ENCODE measurements around the gene SMPX.

The SMPX gene

GRCh38 chrX:21741869-21742701, 15.8 kb downstream of the SMPX start:
- Histone ChIP-seq H3K18ac (ENCODE audit: low read depth in 1 of 2, low read length in 2 of 2) (no peak overlapping the region), H2AK5ac (ENCODE audit: low read length, severe bottlenecking) (no peak overlapping the region), H4K91ac (ENCODE audit: low read length) (no peak overlapping the region), H3K14ac (ENCODE audit: low read length in 2 of 2) (no peak overlapping the region), H3K4me2 (ENCODE audit: low read length, poor library complexity, severe bottlenecking) (no peak overlapping the region), H3K9ac (ENCODE audit: low read length) (no peak overlapping the region), H3K9me3 (ENCODE audit: control insufficient read depth, low read length) (no peaks in the 10 kb centered on the region), H3K23ac (ENCODE audit: low read length in 2 of 2) (no peak overlapping the region), H4K8ac (ENCODE audit: low read length) (no peak overlapping the region), H2BK12ac (ENCODE audit: low read length in 2 of 2) (no peak overlapping the region), H3K79me1 (replicated peaks; ENCODE audit: low read length, poor library complexity, severe bottlenecking) (no peaks in the 10 kb centered on the region), H3K27ac (ENCODE audit: low read length, poor library complexity, severe bottlenecking) (no peak overlapping the region), H3K4ac (ENCODE audit: low read depth in 1 of 2, low read length in 2 of 2) (no peak overlapping the region), H2BK5ac (ENCODE audit: low read depth, low read length, poor library complexity, severe bottlenecking) (no peak overlapping the region), H3K36me3 (ENCODE audit: control insufficient read depth in 1 of 2, insufficient read depth in 2 of 2, low read depth in 1 of 2, low read length in 2 of 2) (no peaks in the 10 kb centered on the region), H3K27me3 (ENCODE audit: control insufficient read depth in 1 of 2, insufficient read depth in 1 of 2, low read length in 2 of 2) (peaks cover 0 to 7% of the 10 kb centered on the region in 2 experiments), H2BK120ac (ENCODE audit: low read depth, low read length) (no peak overlapping the region), H3K4me3 (ENCODE audit: insufficient read depth in 1 of 2, low read depth in 1 of 2, low read length in 2 of 2) (no peak overlapping the region), H3K4me1 (ENCODE audit: control insufficient read depth, insufficient read depth, low read depth, low read length) (peaks cover 3% of the 10 kb centered on the region), H2BK15ac (ENCODE audit: low read depth, poor library complexity, severe bottlenecking) (no peak overlapping the region), H2AFZ (ENCODE audit: low read depth, low read length) (no peak overlapping the region)
- WGBS: 91% methylated on average over 3 of the region's 6 CpGs
- no peak for DNase-seq

GRCh38 chrX:21741364-21741763, 16.6 kb downstream of the SMPX start:
- no peak overlapping the region for H2BK15ac ChIP-seq (ENCODE audit: low read depth, poor library complexity, severe bottlenecking)
- no peak for DNase-seq

GRCh38 chrX:21740329-21741274, 17.3 kb downstream of the SMPX start:
- no peak overlapping the region for H3K4me2 ChIP-seq (ENCODE audit: low read length, poor library complexity, severe bottlenecking)
- H2AK5ac ChIP-seq (ENCODE audit: low read length, severe bottlenecking): no peak overlapping the region
- H2AFZ ChIP-seq (ENCODE audit: low read depth, low read length): no peak overlapping the region
- H4K8ac ChIP-seq (ENCODE audit: low read length): no peak overlapping the region
- H3K36me3 ChIP-seq (ENCODE audit: control insufficient read depth in 1 of 2, insufficient read depth in 2 of 2, low read depth in 1 of 2, low read length in 2 of 2): no peaks in the 10 kb centered on the region
- no peak overlapping the region for H3K14ac ChIP-seq (ENCODE audit: low read length in 2 of 2)
- no peak overlapping the region for H3K23ac ChIP-seq (ENCODE audit: low read length in 2 of 2)
- peaks cover 3% of the 10 kb centered on the region for H3K4me1 ChIP-seq (ENCODE audit: control insufficient read depth, insufficient read depth, low read depth, low read length)
- no peak overlapping the region for H2BK120ac ChIP-seq (ENCODE audit: low read depth, low read length)
- no peak overlapping the region for H3K4me3 ChIP-seq (ENCODE audit: insufficient read depth in 1 of 2, low read depth in 1 of 2, low read length in 2 of 2)
- 93% methylated on average over 1 of the region's 1 CpG for WGBS
- H2BK15ac ChIP-seq (ENCODE audit: low read depth, poor library complexity, severe bottlenecking): no peak overlapping the region
- no peaks in the 10 kb centered on the region for H3K79me1 ChIP-seq (replicated peaks; ENCODE audit: low read length, poor library complexity, severe bottlenecking)
- no peak overlapping the region for H3K27ac ChIP-seq (ENCODE audit: low read length, poor library complexity, severe bottlenecking)
- no peak overlapping the region for H4K91ac ChIP-seq (ENCODE audit: low read length)
- no peak overlapping the region for H2BK12ac ChIP-seq (ENCODE audit: low read length in 2 of 2)
- H3K9ac ChIP-seq (ENCODE audit: low read length): no peak overlapping the region
- H3K9me3 ChIP-seq (ENCODE audit: control insufficient read depth, low read length): no peaks in the 10 kb centered on the region
- H3K27me3 ChIP-seq (ENCODE audit: control insufficient read depth in 1 of 2, insufficient read depth in 1 of 2, low read length in 2 of 2): peaks cover 0 to 8% of the 10 kb centered on the region in 2 experiments
- H3K18ac ChIP-seq (ENCODE audit: low read depth in 1 of 2, low read length in 2 of 2): no peak overlapping the region
- H3K4ac ChIP-seq (ENCODE audit: low read depth in 1 of 2, low read length in 2 of 2): no peak overlapping the region
- no peak for DNase-seq
- no peak overlapping the region for H2BK5ac ChIP-seq (ENCODE audit: low read depth, low read length, poor library complexity, severe bottlenecking)

More at GRCh38 chrX:21741364-21741763, 16.6 kb downstream of the SMPX start:
- no peak overlapping the region for H3K27ac ChIP-seq (ENCODE audit: low read length, poor library complexity, severe bottlenecking)
- no peak overlapping the region for H3K9ac ChIP-seq (ENCODE audit: low read length)
- H3K18ac ChIP-seq (ENCODE audit: low read depth in 1 of 2, low read length in 2 of 2): no peak overlapping the region
- no peak overlapping the region for H3K4ac ChIP-seq (ENCODE audit: low read depth in 1 of 2, low read length in 2 of 2)
- H3K36me3 ChIP-seq (ENCODE audit: control insufficient read depth in 1 of 2, insufficient read depth in 2 of 2, low read depth in 1 of 2, low read length in 2 of 2): no peaks in the 10 kb centered on the region
- no peak overlapping the region for H2AFZ ChIP-seq (ENCODE audit: low read depth, low read length)
- no peak overlapping the region for H3K4me2 ChIP-seq (ENCODE audit: low read length, poor library complexity, severe bottlenecking)
- no peak overlapping the region for H2AK5ac ChIP-seq (ENCODE audit: low read length, severe bottlenecking)
- no peak overlapping the region for H2BK120ac ChIP-seq (ENCODE audit: low read depth, low read length)
- no peak overlapping the region for H4K91ac ChIP-seq (ENCODE audit: low read length)
- H3K9me3 ChIP-seq (ENCODE audit: control insufficient read depth, low read length): no peaks in the 10 kb centered on the region
- no peak overlapping the region for H4K8ac ChIP-seq (ENCODE audit: low read length)
- H3K4me1 ChIP-seq (ENCODE audit: control insufficient read depth, insufficient read depth, low read depth, low read length): peaks cover 3% of the 10 kb centered on the region
- no peak overlapping the region for H3K4me3 ChIP-seq (ENCODE audit: insufficient read depth in 1 of 2, low read depth in 1 of 2, low read length in 2 of 2)
- no peak overlapping the region for H2BK5ac ChIP-seq (ENCODE audit: low read depth, low read length, poor library complexity, severe bottlenecking)
- peaks cover 0 to 10% of the 10 kb centered on the region in 2 experiments for H3K27me3 ChIP-seq (ENCODE audit: control insufficient read depth in 1 of 2, insufficient read depth in 1 of 2, low read length in 2 of 2)
- H3K14ac ChIP-seq (ENCODE audit: low read length in 2 of 2): no peak overlapping the region
- H2BK12ac ChIP-seq (ENCODE audit: low read length in 2 of 2): no peak overlapping the region
- no peaks in the 10 kb centered on the region for H3K79me1 ChIP-seq (replicated peaks; ENCODE audit: low read length, poor library complexity, severe bottlenecking)
- no peak overlapping the region for H3K23ac ChIP-seq (ENCODE audit: low read length in 2 of 2)

- Histone ChIP-seq H3K14ac (ENCODE audit: low read length in 2 of 2) (no peak overlapping the region), H2BK5ac (ENCODE audit: low read depth, low read length, poor library complexity, severe bottlenecking) (no peak overlapping the region), H3K9me3 (ENCODE audit: control insufficient read depth, low read length) (no peaks in the 10 kb centered on the region), H3K27me3 (ENCODE audit: control insufficient read depth in 1 of 2, insufficient read depth in 1 of 2, low read length in 2 of 2) (peaks cover 0 to 8% of the 10 kb centered on the region in 2 experiments), H3K9ac (ENCODE audit: low read length) (no peak overlapping the region), H2AK5ac (ENCODE audit: low read length, severe bottlenecking) (no peak overlapping the region), H3K18ac (ENCODE audit: low read depth in 1 of 2, low read length in 2 of 2) (no peak overlapping the region), H3K4me2 (ENCODE audit: low read length, poor library complexity, severe bottlenecking) (no peak overlapping the region), H3K36me3 (ENCODE audit: control insufficient read depth in 1 of 2, insufficient read depth in 2 of 2, low read depth in 1 of 2, low read length in 2 of 2) (no peaks in the 10 kb centered on the region), H3K23ac (ENCODE audit: low read length in 2 of 2) (no peak overlapping the region), H2BK15ac (ENCODE audit: low read depth, poor library complexity, severe bottlenecking) (no peak overlapping the region), H2BK120ac (ENCODE audit: low read depth, low read length) (no peak overlapping the region), H3K4ac (ENCODE audit: low read depth in 1 of 2, low read length in 2 of 2) (no peak overlapping the region), H4K8ac (ENCODE audit: low read length) (no peak overlapping the region), H2BK12ac (ENCODE audit: low read length in 2 of 2) (no peak overlapping the region), H3K27ac (ENCODE audit: low read length, poor library complexity, severe bottlenecking) (no peak overlapping the region), H3K4me3 (ENCODE audit: insufficient read depth in 1 of 2, low read depth in 1 of 2, low read length in 2 of 2) (no peak overlapping the region), H2AFZ (ENCODE audit: low read depth, low read length) (no peak overlapping the region), H3K4me1 (ENCODE audit: control insufficient read depth, insufficient read depth, low read depth, low read length) (peaks cover 3% of the 10 kb centered on the region), H4K91ac (ENCODE audit: low read length) (no peak overlapping the region), H3K79me1 (replicated peaks; ENCODE audit: low read length, poor library complexity, severe bottlenecking) (no peaks in the 10 kb centered on the region)
- DNase-seq: no peak
- WGBS: 83% methylated on average over 1 of the region's 4 CpGs
Measured at GRCh38 chrX:21738950-21739287, 19.0 kb downstream of the SMPX start.

Data from mesenchymal stem cell (in vitro differentiated cells and primary cell).